ENCODE results near the gene TAOK1.
"Not testable (repeated sequence)": the region's sequence is repeated elsewhere in the genome, so short reads cannot be mapped to it uniquely, and the experiment has no call there.

The TAOK1 gene

DNA sequence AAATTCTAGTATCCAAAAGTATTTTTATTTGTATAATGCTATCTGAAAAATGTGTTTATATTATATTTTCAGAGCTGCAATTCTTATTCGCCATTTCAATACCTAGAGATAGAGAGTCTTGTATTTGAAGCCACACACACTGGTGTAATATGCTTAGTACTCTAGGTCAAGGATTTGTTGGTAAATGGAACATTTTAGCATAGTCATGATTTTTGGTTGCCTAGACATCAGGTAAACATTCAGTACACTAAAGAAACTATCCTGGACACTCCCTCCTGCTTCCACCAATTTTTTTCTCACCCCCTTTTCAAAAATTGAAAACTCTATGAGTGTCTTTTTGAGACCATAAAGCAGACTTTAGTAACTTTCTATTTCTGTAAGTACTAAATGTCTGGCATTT, 155.9 kb downstream of the TAOK1 start:
- DNase-seq (ENCODE audit: low read depth, low spot score): no peak

DNA sequence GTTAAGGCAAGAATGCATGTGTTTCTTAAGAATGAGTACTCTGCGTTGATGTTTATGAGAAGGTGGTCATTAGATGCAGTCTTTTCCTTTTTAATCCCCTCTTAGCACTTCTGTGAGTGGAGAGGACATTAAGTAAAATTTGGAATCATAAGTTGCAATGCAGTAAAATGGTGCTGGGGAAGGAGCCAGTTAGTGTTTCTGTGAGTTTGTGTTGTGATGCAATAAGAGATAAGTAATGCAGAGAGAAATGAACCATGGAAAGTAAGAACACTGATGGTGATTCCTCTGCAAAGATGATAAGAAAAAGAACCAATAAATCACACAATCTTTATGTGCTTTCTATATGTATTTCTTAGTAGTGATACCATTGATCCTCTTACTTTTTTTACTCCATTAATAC, 156.7 kb downstream of the TAOK1 start:
- DNase-seq (ENCODE audit: low read depth, low spot score): no peak

DNA sequence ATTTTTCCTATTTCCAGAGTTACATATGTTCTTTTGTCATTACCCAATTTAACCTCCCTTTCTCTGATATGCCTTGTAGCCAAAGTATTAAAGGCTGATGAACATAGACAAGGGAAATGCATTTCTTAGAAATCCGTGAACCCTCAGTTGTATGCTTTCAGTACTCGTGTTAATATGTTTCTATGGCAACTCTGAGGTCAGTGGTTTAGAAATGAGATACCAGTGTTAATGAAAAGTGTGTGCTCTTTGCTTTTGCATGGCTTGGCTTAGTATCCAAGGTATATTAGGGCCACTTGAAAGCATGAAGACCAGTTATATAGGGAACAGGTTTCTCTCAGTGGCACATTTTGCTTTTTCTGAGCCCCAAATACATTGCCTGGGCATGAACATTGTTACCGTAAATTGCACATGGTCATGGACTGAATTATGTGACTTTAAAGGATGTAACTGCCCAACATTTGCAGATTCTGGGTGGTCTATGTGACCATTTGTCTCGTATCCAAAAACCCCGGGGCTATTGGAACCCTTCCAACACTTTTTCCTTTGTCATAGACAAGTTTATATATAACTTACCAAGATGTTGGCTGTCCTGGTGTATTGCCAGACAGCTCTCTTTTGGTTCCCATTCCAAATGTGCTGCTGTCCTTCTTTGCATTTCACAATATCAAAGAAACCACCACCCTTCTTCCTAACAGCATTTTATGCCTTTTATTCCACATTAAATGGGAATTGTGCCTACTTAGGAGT, 159.2 kb downstream of the TAOK1 start:
- no peak for DNase-seq (ENCODE audit: low read depth, low spot score)

DNA sequence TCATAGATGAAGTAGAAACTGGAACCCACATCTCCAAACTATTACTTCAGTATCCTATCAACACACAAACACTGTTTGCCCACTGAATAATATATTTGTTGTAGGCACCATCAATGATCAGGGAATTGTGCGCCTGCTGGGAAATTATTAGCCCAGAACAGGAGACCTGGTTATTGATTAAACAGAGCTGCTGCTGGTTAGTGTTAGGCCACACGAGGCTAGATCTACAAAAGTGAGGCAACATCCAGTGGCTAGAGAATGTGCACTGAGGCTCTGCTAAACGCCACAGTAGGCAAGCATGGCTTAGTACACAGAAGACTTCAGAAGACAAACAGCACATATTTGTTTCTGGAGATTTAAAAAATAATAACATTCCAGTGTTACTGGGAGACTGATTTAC, 165.7 kb downstream of the TAOK1 start:
- no peak for DNase-seq (ENCODE audit: low read depth, low spot score)

DNA sequence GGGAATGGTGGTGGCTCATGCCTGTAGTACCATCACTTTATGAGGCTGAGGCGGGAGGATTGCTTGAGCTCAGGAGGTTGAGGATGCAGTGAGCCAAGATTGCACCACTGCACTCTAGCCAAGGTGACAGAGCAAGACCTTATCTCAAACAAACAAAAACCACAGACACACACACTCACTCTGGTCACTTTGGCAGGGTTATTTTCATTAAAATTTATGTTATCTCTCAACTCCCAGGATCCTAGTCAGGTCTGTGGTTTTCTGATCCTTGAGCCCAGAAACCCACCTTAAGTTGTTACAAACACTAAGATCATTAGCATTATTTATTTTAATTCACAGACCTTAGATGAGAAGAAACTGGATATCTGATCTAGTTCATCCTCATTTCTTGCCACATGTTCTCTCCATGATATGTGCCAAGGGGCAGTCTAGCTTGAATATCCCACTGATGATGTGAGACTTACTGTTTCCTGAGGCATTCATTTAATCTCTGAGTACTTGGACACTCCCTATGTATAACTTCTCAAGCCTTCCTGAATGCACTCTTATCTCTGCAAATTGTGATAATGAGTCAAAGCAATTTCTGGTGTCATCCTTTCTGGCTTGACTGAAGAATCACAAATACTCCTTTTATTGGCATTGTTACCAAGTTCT, 167.0 kb downstream of the TAOK1 start:
- DNase-seq (ENCODE audit: low read depth, low spot score): no peak

DNA sequence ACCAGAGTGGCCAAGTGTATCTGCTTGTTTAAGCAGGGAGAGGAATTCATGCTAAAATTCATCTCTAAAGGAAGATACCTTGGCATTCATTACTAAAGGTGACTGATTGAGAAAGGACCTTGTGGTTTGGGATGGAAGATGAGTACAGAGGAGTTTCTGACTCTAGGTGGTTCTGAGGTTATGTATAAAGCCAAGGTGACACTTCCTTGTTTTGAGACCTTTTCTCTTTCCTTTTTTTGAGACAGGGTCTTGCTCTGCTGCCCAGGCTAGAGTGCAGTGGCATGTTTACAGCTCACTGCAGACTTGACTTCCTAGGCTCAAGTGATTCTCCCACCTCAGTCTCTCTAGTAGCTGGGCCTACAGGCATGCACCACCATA, 167.6 kb downstream of the TAOK1 start:
- DNase-seq (ENCODE audit: low read depth, low spot score): no peak

DNA sequence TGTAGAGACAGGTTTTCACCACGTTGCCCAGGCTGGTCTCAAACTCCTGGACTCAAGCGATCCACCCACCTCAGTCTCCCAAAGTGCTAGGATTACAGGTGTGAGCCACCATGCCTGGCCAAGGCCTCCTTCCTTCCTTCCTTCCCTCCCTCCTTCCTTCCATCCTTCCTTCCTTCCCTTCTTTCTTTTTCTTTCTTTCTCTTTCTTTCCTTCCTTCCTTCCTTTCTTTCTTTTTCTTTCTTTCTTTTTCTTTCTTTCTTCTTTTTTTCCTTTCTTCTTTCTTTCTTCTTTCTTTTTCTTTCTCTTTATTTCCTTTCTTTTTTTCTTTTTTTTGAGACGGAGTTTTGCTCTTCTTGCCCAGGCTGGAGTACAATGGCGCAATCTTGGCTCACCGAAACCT, 168.0 kb downstream of the TAOK1 start:
- DNase-seq (ENCODE audit: low read depth, low spot score): not testable (repeated sequence)

DNA sequence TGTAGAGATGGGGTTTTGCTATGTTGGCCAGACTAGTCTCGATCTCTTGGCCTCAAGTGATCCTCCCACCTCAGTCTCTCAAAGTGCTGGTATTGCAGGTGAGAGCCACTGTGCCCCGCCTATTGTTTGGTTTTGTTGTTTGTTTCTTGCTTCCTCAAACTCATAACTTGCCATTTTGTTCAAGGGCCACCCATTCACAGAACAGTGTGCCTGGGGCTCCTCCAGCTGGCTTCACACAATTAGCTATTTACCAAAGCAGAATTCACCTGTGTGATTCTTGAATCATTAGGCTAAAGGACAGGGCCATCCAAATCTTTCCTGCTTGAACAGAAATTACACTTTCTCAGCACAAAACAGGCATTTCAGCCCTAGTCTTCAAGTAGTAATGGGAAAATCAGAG, 169.5 kb downstream of the TAOK1 start:
- no peak for DNase-seq (ENCODE audit: low read depth, low spot score)

DNA sequence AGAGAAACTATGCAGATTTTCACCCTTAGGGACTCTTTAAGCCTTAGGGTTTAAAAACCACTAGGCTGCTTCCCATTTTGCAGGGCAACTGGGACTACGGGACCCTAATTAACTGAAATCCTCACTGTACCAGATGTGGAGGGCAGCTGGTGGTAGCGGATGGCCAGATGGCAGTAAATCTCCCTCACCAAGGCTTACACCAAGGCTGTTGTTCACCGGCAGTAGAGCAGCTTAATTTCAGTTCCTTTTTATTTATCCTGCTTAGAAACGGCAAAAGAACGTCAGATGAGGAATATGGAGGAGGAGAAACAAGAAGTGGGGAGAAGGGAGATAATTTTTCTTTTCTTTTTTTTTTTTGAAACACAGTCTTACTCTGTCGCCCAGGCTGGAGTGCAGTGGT, 170.2 kb downstream of the TAOK1 start:
- DNase-seq (ENCODE audit: low read depth, low spot score): no peak

DNA sequence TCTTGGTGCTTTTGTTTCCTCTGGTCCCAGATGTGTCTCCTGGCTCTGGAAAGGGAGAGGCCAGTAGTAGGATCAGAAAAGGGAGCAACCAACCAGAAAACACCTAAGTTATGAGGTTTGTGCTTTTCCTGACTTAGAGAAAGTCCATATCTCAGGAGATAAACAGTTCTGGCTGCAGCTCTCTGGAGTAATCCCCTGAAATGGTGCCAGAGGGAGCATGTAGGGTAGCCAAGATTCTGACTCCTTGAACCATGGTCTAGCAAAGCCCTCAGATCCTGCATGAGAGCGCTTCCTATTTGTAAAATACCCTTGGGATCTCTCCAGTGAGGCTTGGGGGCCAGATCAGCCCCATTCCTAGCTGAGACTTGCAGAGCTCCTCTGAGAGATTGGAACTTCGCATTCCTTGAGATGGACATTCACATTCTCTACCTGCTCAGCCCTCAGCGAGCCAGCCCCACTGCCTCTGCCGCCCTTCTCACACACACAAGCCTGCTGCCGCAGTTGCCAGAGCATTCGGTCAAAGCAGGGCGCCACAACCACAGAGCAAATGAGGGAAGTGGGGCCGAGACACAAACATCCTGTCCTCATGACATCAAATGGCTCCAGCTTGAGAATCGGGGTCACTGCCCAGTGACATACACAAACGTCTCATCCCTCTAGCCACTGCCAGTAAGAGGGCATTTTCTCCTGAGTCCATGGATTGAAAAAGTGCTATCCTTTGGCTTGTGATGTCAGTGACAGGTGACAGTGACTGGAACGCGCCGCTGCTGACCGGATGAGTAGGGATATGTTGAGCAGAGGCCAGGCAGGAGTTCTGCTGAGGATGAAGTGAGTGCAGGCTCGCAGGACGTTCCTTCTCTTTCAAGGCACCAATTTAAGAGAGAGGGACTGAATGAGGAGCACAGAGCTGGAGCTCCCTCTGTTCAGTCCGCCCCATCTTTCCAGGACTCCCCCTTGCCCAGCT, 171.7 kb downstream of the TAOK1 start:
- no peak for DNase-seq (ENCODE audit: low read depth, low spot score)

DNA sequence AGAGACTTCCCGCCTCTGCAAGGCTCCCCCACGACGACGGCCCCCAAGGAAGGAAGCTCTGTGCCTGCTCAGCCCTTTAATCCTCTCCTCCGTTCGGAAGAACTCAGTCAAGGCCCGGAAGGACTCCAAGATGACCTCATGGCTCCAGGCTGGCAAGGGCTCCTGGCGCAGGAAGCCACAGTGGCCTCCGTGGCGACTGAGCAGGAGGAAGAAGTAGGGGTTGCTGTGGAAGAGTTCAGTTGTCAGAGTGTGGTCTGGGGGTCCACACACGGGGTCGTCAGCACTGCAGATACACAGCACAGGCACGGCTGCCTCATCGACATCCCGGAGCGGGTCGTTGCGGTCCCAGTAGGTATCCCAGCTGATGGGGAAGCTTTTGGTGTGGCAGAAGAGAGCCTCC, 172.5 kb downstream of the TAOK1 start:
- DNase-seq (ENCODE audit: low read depth, low spot score): no peak

DNA sequence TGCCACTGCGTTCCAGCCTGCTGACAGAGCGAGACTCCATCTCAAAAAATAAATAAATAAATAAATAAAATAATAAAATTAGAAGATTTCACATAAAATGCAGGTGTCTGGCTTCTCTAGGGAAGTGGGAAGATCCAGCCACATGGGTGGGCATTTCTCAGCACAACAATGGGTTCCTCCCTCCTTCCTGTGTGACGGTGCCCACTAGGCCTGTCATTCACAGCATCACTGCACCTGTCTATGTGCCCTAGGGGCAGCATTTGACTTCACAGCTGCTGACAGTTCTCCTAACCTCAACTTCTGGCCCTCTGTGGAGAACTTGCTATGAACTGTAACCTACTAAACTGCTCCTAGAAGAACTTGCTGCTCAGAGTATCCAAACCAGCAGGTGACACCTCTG, 173.7 kb downstream of the TAOK1 start:
- DNase-seq (ENCODE audit: low read depth, low spot score): no peak

DNA sequence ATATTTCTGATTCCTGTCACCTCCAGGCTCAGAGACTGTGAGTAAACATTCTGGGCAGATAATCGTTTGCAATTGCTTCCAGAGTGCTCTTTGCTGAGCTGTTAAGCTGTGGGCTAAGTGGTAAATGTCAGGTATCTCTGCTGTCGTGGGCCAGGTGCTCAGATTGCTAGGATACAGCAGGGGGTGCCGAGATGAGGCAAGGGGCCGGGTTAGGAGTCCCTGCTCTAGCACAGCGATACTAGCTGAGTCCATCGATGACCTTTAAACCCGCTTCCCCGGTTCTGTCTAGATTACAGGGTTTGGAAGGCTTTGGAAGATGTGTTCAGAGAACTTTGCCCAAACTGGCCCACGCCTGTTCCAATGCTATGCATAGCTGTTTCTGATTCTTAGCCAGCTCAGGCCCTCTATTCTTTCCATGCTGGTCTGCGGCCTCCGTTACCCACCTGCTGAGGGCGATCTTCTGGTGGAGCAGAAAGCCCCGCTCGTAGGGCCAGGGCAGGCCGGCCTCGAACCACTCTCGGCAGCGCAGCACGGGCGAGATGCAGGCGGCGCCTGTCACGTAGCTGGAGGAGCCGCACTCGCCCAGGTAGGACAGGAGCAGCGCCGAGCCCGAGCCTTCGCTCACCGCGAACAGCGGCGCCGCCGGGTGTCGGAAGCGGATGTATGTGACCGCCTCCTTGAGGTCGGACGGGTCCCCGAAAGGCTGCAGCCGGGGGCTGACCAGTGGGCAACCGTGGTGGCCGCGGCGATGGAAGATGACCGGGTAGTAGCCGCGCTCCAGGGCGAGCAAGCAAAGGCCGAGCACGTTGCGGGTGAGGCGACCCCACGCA, 175.7 kb downstream of the TAOK1 start:
- DNase-seq (ENCODE audit: low read depth, low spot score): no peak

DNA sequence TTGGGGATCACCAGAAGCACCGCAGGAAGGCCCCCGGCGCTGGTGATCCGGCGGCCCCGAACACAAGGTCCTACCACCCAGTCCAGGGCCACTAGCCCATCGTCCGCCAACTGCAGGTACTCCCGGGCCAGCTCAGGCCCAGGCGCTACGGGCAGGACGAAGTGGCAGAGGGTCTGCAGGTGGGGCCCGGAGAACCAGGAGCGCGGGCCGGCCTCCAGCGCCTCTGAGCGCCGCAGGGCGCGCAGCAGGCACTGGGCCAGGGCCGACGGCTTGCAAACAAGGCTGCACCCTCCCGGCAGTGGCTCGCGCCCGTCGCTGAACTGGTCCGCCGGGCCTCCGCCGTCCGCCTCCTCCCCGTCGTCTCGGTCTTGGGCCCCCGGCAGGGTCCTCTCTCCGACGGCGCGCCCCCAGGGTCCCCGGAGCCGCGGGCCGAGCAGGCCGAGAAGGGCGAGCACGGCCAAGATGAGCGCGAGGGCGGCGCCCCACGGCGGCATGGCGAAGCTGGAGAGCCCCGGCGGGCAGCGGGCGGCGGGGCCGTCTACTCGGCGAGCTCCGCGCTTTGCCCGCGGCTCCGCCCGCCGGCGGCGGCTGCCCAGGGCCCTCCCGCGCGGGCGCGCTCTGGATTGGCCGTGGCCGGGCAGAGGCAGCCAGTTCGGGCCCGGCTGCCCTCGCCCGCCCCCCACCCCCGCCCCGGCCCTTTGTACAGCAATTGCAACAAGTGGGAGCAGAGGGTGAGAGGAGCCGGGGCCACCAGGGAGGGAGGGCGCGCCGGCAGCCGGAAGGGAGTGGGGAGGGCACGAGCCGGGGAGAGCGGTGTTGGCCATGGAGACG, 176.5 kb downstream of the TAOK1 start, which contains the start of gene ABHD15:
Gene ABHD15 (minus strand): TSS at position 565 of the 831 bp plus-strand sequence. CDS start 71 bp downstream, at position 494.
- DNase-seq (ENCODE audit: low read depth, low spot score): no peak

DNA sequence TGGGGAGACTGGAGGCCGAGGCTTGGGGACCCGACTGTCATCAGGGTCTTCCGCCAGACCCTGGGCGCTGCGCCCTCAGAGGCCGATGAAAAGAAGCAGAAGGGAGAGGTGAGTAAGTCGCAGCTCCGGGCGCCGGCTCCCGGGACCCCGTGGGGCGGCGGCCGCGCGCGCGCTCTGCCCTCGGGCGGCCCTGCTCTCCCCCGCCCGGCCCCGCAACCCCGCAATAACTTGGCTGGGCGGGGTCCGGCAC, 177.1 kb downstream of the TAOK1 start:
- DNase-seq (ENCODE audit: low read depth, low spot score): no peak

DNA sequence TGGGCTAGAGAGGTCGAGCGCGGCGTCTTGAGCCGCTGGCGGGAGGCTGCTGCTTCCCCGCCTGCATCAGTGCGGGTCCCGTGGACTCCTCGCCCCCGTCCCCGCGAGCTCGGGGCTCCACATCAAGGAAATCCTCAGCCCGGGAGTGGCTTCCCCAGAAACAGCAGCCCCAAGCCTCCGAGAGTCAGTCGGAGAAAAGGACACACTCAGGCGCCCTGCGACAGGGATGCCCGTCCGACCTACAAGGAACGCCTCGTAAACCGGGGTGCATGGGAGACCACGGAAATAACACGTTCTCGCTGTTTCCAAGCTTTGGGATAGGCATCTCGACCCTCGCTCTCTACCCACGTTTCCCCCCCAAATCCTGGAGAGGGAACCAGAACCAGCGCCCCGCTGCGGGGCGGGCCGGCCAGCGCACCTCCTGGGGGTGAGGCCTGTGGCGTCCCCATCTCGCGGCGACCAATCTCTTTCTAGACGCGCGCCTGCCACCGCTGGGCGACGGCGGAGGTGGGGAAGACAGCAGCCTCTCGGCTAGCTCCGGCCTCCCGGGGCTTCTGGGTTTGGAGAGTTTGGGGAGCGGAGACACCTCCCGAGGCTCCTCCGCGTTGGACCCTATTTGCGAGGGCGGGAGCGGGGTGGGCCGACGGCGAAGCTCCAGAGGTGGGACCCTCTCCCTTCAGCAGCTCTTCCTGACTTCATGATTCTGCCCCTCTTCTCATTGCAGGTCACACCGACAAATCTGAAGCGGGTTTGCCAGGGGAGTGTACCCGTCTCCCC, 177.6 kb downstream of the TAOK1 start:
- DNase-seq (ENCODE audit: low read depth, low spot score): no peak

DNA sequence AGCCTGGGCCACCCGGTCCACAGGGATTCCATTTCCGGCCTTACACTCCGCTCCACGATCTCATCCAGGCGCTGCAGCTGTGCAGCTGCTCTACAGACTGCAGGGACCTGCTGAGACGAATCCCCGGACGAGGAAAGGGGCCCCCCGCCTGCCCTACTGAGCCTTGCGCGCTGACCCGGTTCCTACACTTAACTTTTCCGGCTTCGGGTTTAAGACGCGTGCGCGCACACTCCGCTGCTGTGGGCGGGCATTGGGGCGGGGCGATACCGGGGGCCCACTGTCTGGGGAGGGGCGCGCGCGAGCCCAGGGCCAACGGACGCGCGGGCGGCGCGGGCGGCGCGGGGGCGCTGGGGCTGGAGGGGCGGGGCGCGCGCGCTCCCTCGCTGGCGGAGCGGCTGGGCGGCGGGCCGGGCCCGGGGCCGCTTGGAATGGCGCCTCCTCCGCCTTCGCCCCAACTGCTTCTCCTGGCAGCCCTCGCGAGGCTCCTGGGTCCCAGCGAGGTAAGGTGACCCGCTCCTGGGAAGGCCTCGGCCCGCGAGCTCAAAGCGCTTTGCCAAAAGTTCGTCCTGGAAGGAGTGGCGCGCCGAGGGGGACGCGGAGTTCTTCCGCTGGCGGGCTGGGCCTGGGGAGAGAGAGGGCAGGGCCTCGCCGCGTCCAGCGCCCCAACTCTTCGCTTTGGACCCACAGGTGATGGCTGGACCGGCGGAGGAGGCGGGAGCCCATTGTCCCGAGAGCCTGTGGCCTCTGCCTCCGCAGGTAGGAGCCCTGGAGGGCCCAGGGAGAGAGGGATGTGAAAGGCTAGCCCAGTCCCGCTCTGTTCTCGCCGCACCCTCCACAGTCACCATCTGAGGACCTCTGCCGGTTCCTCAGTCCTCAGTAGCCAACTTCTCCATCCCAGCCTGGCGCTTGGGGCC, 178.4 kb downstream of the TAOK1 start, which contains the start of gene TP53I13:
Gene TP53I13 (plus strand): TSS at position 371 of the 914 bp plus-strand sequence. CDS start 58 bp downstream, at position 429.
- DNase-seq (ENCODE audit: low read depth, low spot score): no peak

DNA sequence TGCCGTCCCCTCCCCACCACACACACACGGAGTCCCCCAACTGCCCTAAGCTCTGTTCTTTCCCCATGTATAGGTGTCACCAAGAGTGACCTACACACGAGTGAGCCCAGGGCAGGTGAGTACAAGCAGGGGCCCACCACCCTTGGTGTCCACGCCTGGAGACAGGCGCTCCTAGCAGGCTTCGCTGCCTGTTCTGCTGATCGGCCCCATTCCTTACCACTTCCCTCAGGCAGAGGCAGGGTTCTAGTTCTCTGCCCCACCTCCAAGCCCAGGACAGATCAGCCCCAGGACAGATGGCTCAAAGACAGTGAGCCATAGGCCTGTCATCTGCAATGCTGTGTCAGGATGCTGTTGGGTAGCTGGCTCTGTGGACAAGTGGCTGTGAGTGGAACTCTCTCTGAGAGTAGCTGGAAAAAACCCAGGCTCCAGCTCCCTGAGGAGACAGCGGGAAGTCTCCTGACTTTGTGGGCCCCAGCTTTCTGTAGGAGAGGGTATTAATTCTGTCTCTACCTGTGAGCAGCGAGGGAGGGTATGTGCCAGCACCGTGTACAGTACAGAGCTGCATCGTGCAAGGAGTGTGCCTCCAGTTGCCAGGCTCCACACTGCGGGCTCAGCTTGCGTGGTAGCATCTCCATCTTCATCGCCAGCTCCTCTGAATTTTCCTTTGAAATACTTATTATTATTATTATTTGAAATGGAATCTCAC, 179.2 kb downstream of the TAOK1 start:
- DNase-seq (ENCODE audit: low read depth, low spot score): no peak
